ENCODE results near the gene ZNF469.
"Not testable (repeated sequence)": the region's sequence is repeated elsewhere in the genome, so short reads cannot be mapped to it uniquely, and the experiment has no call there.

The ZNF469 gene

GRCh38 chr16:88359008-88359407, 23.8 kb upstream of the ZNF469 start:
- no peak for DNase-seq

- not testable (repeated sequence) for DNase-seq
Observed at GRCh38 chr16:88360401-88360800, 22.4 kb upstream of the ZNF469 start.

- DNase-seq, result no peak
Observed at GRCh38 chr16:88360999-88361398, 21.8 kb upstream of the ZNF469 start.

- no peak for DNase-seq
Observed at GRCh38 chr16:88361775-88362174, 21.0 kb upstream of the ZNF469 start.

GRCh38 chr16:88363239-88363891, 19.4 kb upstream of the ZNF469 start:
- DNase-seq, result no peak

GRCh38 chr16:88365244-88365865, 17.4 kb upstream of the ZNF469 start:
- no peak for DNase-seq

GRCh38 chr16:88366032-88366703, 16.6 kb upstream of the ZNF469 start:
- DNase-seq, result no peak

- no peak for DNase-seq
Observed at GRCh38 chr16:88366704-88367047, 16.1 kb upstream of the ZNF469 start.

GRCh38 chr16:88367560-88367959, 15.2 kb upstream of the ZNF469 start:
- no peak for DNase-seq

- no peak for DNase-seq
Observed at GRCh38 chr16:88368036-88368435, 14.7 kb upstream of the ZNF469 start.

- no peak for DNase-seq
Observed at GRCh38 chr16:88368994-88369393, 13.8 kb upstream of the ZNF469 start.

- no peak for DNase-seq
Observed at GRCh38 chr16:88369447-88370008, 13.2 kb upstream of the ZNF469 start.

- DNase-seq, result no peak
Observed at GRCh38 chr16:88370365-88370764, 12.4 kb upstream of the ZNF469 start.

- DNase-seq, result no peak
Observed at GRCh38 chr16:88372522-88372921, 10.2 kb upstream of the ZNF469 start.

GRCh38 chr16:88373211-88373610, 9.5 kb upstream of the ZNF469 start:
- no peak for DNase-seq

- no peak for DNase-seq
Observed at GRCh38 chr16:88373927-88374492, 8.7 kb upstream of the ZNF469 start.

GRCh38 chr16:88374736-88375135, 8.0 kb upstream of the ZNF469 start:
- no peak for DNase-seq

- DNase-seq, result no peak
Observed at GRCh38 chr16:88375236-88375975, 7.4 kb upstream of the ZNF469 start.

- no peak for DNase-seq
Observed at GRCh38 chr16:88375996-88376834, 6.5 kb upstream of the ZNF469 start.

GRCh38 chr16:88376835-88377726, 5.7 kb upstream of the ZNF469 start:
- no peak for DNase-seq

GRCh38 chr16:88377961-88378360, 4.8 kb upstream of the ZNF469 start:
- DNase-seq, result no peak

Data from NK-92 treated with Interleukin-12 subunit alpha and Interleukin-12 subunit beta, amount 100 ng/mL, for 24 hours (cell line).